Smooth muscle cell (in vitro differentiated cells): Measurements from ENCODE around the gene TMA16. TPM values are rescaled to one million over a fixed set of nuclear protein-coding genes. Genes with fewer than 3 reads are reported as not detected.

Experiments used
- DNase-seq: peaks from one replicate; lab custom pipeline; 2025; ENCODE audit not compliant: unreplicated experiment; lab: John Stamatoyannopoulos, UW
- H2AFZ ChIP-seq: fragments of 200-600 bp; sonication (generic); 2 replicates; pipeline ENCODE4 v1.6.0; 2016; ENCODE audit warnings: antibody characterized with exemption, low read depth, mild to moderate bottlenecking
- H3F3A ChIP-seq: fragments of 200-600 bp; sonication (generic); 2 replicates; pipeline ENCODE4 v1.6.0; 2017; ENCODE audit warnings: antibody characterized with exemption, low read depth
- H3K27ac ChIP-seq: fragments of 200-600 bp; sonication (generic); 2 replicates; pipeline ENCODE4 v1.5.1; 2016; ENCODE audit warnings: low read depth, mild to moderate bottlenecking
- H3K27me3 ChIP-seq: fragments of 200-600 bp; sonication (generic); 2 replicates; pipeline ENCODE4 v1.6.1; 2016; ENCODE audit warnings: low read depth, mild to moderate bottlenecking
- H3K36me3 ChIP-seq: fragments of 200-600 bp; sonication (generic); 2 replicates; pipeline ENCODE4 v1.5.1; 2016; ENCODE audit warnings: low read depth
- H3K4me1 ChIP-seq: fragments of 200-600 bp; sonication (generic); 2 replicates; pipeline ENCODE4 v1.5.1; 2016; ENCODE audit warnings: low read depth
- H3K4me2 ChIP-seq: fragments of 200-600 bp; sonication (generic); 2 replicates; pipeline ENCODE4 v1.6.0; 2016; ENCODE audit warnings: mild to moderate bottlenecking
- H3K4me3 ChIP-seq: fragments of 200-600 bp; sonication (generic); 2 replicates; pipeline ENCODE4 v1.5.1; 2016; ENCODE audit warnings: mild to moderate bottlenecking
- H3K79me2 ChIP-seq: fragments of 200-600 bp; sonication (generic); 2 replicates; pipeline ENCODE4 v1.6.0; 2016; ENCODE audit warnings: low read depth, mild to moderate bottlenecking
- H3K9ac ChIP-seq: fragments of 200-600 bp; sonication (generic); 2 replicates; pipeline ENCODE4 v1.6.0; 2016; ENCODE audit warnings: low read depth
- H3K9me3 ChIP-seq: fragments of 200-600 bp; sonication (generic); replicated peaks from 2 replicates; pipeline ENCODE4 v1.5.1; 2016; ENCODE audit warnings: low read depth
- H4K20me1 ChIP-seq: fragments of 200-600 bp; sonication (generic); 2 replicates; pipeline ENCODE4 v1.6.0; 2016; ENCODE audit warnings: low read depth
- CTCF ChIP-seq: fragments of 200-600 bp; sonication (generic); IDR thresholded peaks from 2 replicates; pipeline ENCODE4 v1.5.1; 2017; ENCODE audit warnings: borderline replicate concordance, mild to moderate bottlenecking, antibody characterized with exemption; ENCODE audit not compliant: insufficient read depth, poor library complexity, severe bottlenecking
- WGBS: methylation state at CpG from one replicate; pipeline ENCODE4 v1.1.7; 2016; ENCODE audit warnings: low lambda C conversion rate; 5-methylcytosine and 5-hydroxymethylcytosine counted together
- polyA plus RNA-seq: library from polyadenylated mRNA; unstranded; fragments of >200 nt; fragmentation: Nextera tagmentation; extraction: Ambion mirVana; gene quantifications from 2 replicates; pipeline ENCODE4 v1.2.1, GENCODE V29; 2016
- total RNA-seq: library from RNA; depleted of rRNA; stranded (reverse); fragments of >200 nt; gene quantifications from 2 replicates; pipeline ENCODE4 v1.2.3, GENCODE V29; 2014

Gene TMA16
- total and polyA plus RNA-seq, 2 experiments from 2014 or later = 20.6 to 26.9 TPM

- Histone ChIP-seq H3K79me2 (no peaks in the 10 kb centered on the region), H4K20me1 (no peaks in the 10 kb centered on the region), H3K4me1 (no peaks in the 10 kb centered on the region), H3K27me3 (no peaks in the 10 kb centered on the region), H2AFZ (peak overlapping the region; percentile 68), H3K27ac (no peak overlapping the region), H3K4me3 (no peak overlapping the region), H3F3A (no peaks in the 10 kb centered on the region), H3K9ac (no peak overlapping the region), H3K9me3 (no peaks in the 10 kb centered on the region), H3K36me3 (no peaks in the 10 kb centered on the region), H3K4me2 (no peak overlapping the region)
- peak; percentile 78 for TF ChIP-seq CTCF
- DNase-seq = peak; percentile 3
- 27% methylated on average over 4 of the region's 4 CpGs for WGBS
These were observed 9.6 kb upstream of the TMA16 start for GRCh38 chr4:163484906-163485305.

GRCh38 chr4:163485589-163485988 lies 8.9 kb upstream of the TMA16 start:
- H3K27me3 ChIP-seq = no peaks in the 10 kb centered on the region
- no peaks in the 10 kb centered on the region for H4K20me1 ChIP-seq
- peak overlapping the region; percentile 68 for H2AFZ ChIP-seq
- no peak overlapping the region for H3K27ac ChIP-seq
- no peak overlapping the region for H3K9ac ChIP-seq
- no peak overlapping the region for H3K4me3 ChIP-seq
- H3K9me3 ChIP-seq = no peaks in the 10 kb centered on the region
- no peak for TF ChIP-seq CTCF
- H3K4me2 ChIP-seq = no peak overlapping the region
- 68% methylated on average over 2 of the region's 2 CpGs for WGBS
- H3K4me1 ChIP-seq = no peaks in the 10 kb centered on the region
- H3K36me3 ChIP-seq = no peaks in the 10 kb centered on the region
- no peaks in the 10 kb centered on the region for H3F3A ChIP-seq
- no peak for DNase-seq
- no peaks in the 10 kb centered on the region for H3K79me2 ChIP-seq

DNA sequence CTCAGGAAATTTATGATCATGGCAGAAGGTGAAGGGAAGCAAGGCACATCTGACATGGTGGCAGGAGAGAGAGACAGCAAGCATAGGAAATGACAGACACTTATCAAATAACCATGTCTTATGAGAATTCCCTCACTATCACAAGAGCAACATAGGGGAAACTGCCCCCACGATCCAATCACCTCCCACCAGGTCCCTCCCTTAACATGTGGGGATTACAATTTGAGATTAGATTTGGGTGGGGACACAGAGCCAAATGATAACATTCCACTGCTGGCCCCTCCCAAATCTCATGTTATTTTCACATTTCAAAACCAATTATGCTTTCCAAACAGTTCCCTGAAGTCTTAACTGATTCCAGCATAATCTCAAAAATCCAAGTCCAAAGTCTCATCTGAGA lies 8.2 kb upstream of the TMA16 start:
- no peak overlapping the region for H3K4me3 ChIP-seq
- no peak overlapping the region for H3K9ac ChIP-seq
- H3K9me3 ChIP-seq = no peaks in the 10 kb centered on the region
- no peaks in the 10 kb centered on the region for H4K20me1 ChIP-seq
- no peaks in the 10 kb centered on the region for H3K4me1 ChIP-seq
- no peak overlapping the region for H3K27ac ChIP-seq
- H3K36me3 ChIP-seq = no peaks in the 10 kb centered on the region
- no peaks in the 10 kb centered on the region for H3K79me2 ChIP-seq
- no peak for TF ChIP-seq CTCF
- no peak for DNase-seq
- WGBS = 95% methylated on average over 1 of the region's 1 CpG
- H3K27me3 ChIP-seq = no peaks in the 10 kb centered on the region
- no peaks in the 10 kb centered on the region for H3F3A ChIP-seq
- H2AFZ ChIP-seq = no peak overlapping the region
- no peak overlapping the region for H3K4me2 ChIP-seq

DNA sequence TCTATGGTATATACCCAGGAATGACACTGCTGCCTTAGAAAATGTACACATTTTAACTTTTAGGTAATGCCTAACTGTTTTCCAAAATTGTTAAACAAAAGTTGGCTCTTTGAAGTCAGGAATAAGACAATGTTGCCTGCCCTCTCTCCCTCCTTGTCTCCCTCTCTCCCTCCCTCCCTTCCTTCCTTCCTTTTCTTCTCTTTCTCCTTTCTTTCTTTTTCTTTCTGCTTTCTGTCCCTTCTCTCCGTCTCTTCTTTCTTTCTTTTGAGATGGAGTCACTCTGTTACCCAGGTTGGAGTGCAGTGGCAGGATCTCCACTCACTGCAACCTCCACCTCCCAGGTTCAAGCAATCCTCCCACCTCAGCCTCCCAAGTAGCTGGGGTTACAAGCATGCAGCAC lies 4.6 kb upstream of the TMA16 start:
- H3K27ac ChIP-seq = no peak overlapping the region
- no peaks in the 10 kb centered on the region for H3K27me3 ChIP-seq
- TF ChIP-seq CTCF = no peak
- H3F3A ChIP-seq = no peaks in the 10 kb centered on the region
- DNase-seq = no peak
- H3K9ac ChIP-seq = no peak overlapping the region
- H3K9me3 ChIP-seq = no peaks in the 10 kb centered on the region
- peaks cover 4% of the 10 kb centered on the region for H3K79me2 ChIP-seq
- 80% methylated on average over 1 of the region's 1 CpG for WGBS
- no peaks in the 10 kb centered on the region for H4K20me1 ChIP-seq
- H3K4me3 ChIP-seq = no peak overlapping the region
- no peak overlapping the region for H3K4me2 ChIP-seq
- no peaks in the 10 kb centered on the region for H3K4me1 ChIP-seq
- peak overlapping the region; percentile 33 for H2AFZ ChIP-seq
- H3K36me3 ChIP-seq = no peaks in the 10 kb centered on the region
